NCI-H82 treated with DMSO at 0.1 percent for 48 hours (cell line): ENCODE results near the gene ANKRD53.

Source experiments
- DNase-seq: peaks from one replicate; lab custom pipeline; 2025; ENCODE audit not compliant: unreplicated experiment; lab: John Stamatoyannopoulos, UW

The ANKRD53 gene

GRCh38 chr2:70978341-70979179 is at the start of gene ANKRD53:
TSS of gene ANKRD53 (plus strand) at chr2:70978630. CDS start at chr2:70978646, 16 bp downstream.
- DNase-seq, result no peak

GRCh38 chr2:70930371-70931329 is 47.8 kb upstream of the ANKRD53 start:
- DNase-seq, result no peak

- no peak for DNase-seq
Measured at GRCh38 chr2:70931376-70932000, 46.9 kb upstream of the ANKRD53 start.

GRCh38 chr2:70932631-70933230 is 45.7 kb upstream of the ANKRD53 start:
- no peak for DNase-seq

GRCh38 chr2:70934981-70935380 is 43.4 kb upstream of the ANKRD53 start:
- DNase-seq, result no peak

GRCh38 chr2:70935468-70936164 is 42.8 kb upstream of the ANKRD53 start, which contains the start of gene ATP6V1B1:
TSS of gene ATP6V1B1 (plus strand) at chr2:70935900. CDS start at chr2:70935955, 55 bp downstream.
- DNase-seq, result no peak

GRCh38 chr2:70936165-70936978 is 42.1 kb upstream of the ANKRD53 start:
- no peak for DNase-seq

GRCh38 chr2:70936979-70937811 is 41.2 kb upstream of the ANKRD53 start:
- DNase-seq, result no peak

GRCh38 chr2:70937866-70938585 is 40.4 kb upstream of the ANKRD53 start:
- no peak for DNase-seq

GRCh38 chr2:70938586-70938950 is 39.9 kb upstream of the ANKRD53 start:
- DNase-seq, result no peak

- no peak for DNase-seq
Measured at GRCh38 chr2:70939001-70939838, 39.2 kb upstream of the ANKRD53 start.

GRCh38 chr2:70939839-70940580 is 38.4 kb upstream of the ANKRD53 start:
- no peak for DNase-seq

- no peak for DNase-seq
Measured at GRCh38 chr2:70941186-70941585, 37.2 kb upstream of the ANKRD53 start.

GRCh38 chr2:70941701-70942100 is 36.7 kb upstream of the ANKRD53 start:
- DNase-seq, result no peak

- DNase-seq, result no peak
Measured at GRCh38 chr2:70942396-70943204, 35.8 kb upstream of the ANKRD53 start.
